ENCODE data around the gene TCN1.

TCN1 gene

GRCh38 chr11:59807047-59807610 lies 59.2 kb downstream of the TCN1 start:
- DNase-seq: no peak

GRCh38 chr11:59804061-59804460 lies 62.2 kb downstream of the TCN1 start:
- DNase-seq: no peak
